Kidney (tissue), 14 donors: Measurements from ENCODE around the gene LAMA4. TPM values are rescaled to one million over a fixed set of nuclear protein-coding genes. Genes with fewer than 3 reads are reported as not detected.

Experiments used
- DNase-seq, 5 donors: peaks; one replicate each; pipeline ENCODE4 v3.0.0-alpha.2; 2013 to 2020
- FAIRE-seq: peaks from 2 replicates; lab custom pipeline; 2012; peaks lifted over from hg19 to GRCh38; lab: Jason Lieb, UNC
- H3K27ac ChIP-seq, 2 donors: one replicate each; pipeline ENCODE4 v1.7.0; 2013; ENCODE audit warnings: low read depth in 2 of 2, low read length in 2 of 2, inconsistent platforms in 1 of 2
- H3K27me3 ChIP-seq: one replicate; pipeline ENCODE4 v1.7.1; 2013; ENCODE audit warnings: low read length, inconsistent platforms; ENCODE audit not compliant: control insufficient read depth, insufficient read depth
- H3K36me3 ChIP-seq, 3 donors: one replicate each; pipeline versions ENCODE4 v1.7.0 to v1.7.1; 2013; ENCODE audit warnings: low read length in 3 of 3, control low read depth in 1 of 3, inconsistent platforms in 1 of 3; ENCODE audit not compliant: insufficient read depth in 3 of 3, control insufficient read depth in 2 of 3
- H3K4me1 ChIP-seq, 3 donors: one replicate each; pipeline versions ENCODE4 v1.7.0 to v1.7.1; 2013; ENCODE audit warnings: low read length in 3 of 3, inconsistent platforms in 1 of 3, low read depth in 1 of 3; ENCODE audit not compliant: control insufficient read depth in 2 of 3, insufficient read depth in 2 of 3
- H3K4me3 ChIP-seq, 3 donors: one replicate each; pipeline versions ENCODE4 v1.7.0 to v1.8.1; 2013; ENCODE audit warnings: low read length in 3 of 3, control low read depth in 1 of 3, inconsistent platforms in 1 of 3
- H3K9ac ChIP-seq, 3 donors: one replicate each; pipeline versions ENCODE4 v1.7.0 to v1.7.1; 2013; ENCODE audit warnings: low read length in 3 of 3, control low read depth in 1 of 3, inconsistent platforms in 1 of 3
- H3K9me3 ChIP-seq, 3 donors: one replicate each; pipeline versions ENCODE4 v1.7.0 to v1.7.1; 2013; ENCODE audit warnings: low read length in 3 of 3, control low read depth in 1 of 3, inconsistent platforms in 1 of 3; ENCODE audit not compliant: control insufficient read depth in 2 of 3, insufficient read depth in 1 of 3
- CTCF ChIP-seq: IDR thresholded peaks from 3 replicates; pipeline ENCODE4 v1.5.1; 2012; ENCODE audit warnings: mild to moderate bottlenecking, moderate library complexity, borderline replicate concordance; ENCODE audit not compliant: insufficient read depth; ENCODE audit errors: extremely low read depth
- intact Hi-C: fragments of 100-400 bp; cut with DNase I; formaldehyde crosslinking; loops from one replicate; pipeline ENCODE4 v1.11.1; 2022
- polyA plus RNA-seq: library from polyadenylated mRNA; stranded (reverse); fragments of 350-450 nt; fragmentation: Illumina TruSeq; extraction: RNeasy Lipid Tissue Mini Kit (QIAGEN cat#74804); gene quantifications from one replicate; pipeline ENCODE4 v1.2.3, GENCODE V29; 2014; ENCODE audit warnings: low read depth, low replicate concordance; ENCODE audit not compliant: insufficient read depth
- total RNA-seq: library from RNA; stranded (reverse); fragmentation: NEBNext Ultra II Directional; extraction: Animal tissue kit (Norgen Biotek cat#: 25700); gene quantifications from one replicate; pipeline ENCODE4 v1.2.1, GENCODE V29; 2021
- donor health status: control.
- donor health status: control.
- donor health status: control.
- donor health status: control.
- donor health status: control.
- donor health status: DM: yes; HTN: yes; CAD: no.
- donor health status: Normal renal cell carcinoma (clear cell type).

Gene LAMA4
- total and polyA plus RNA-seq, 2 donors from 2014 or later, result 5.6 to 20.7 TPM

GRCh38 chr6:112296122-112296521, 41.8 kb upstream of the LAMA4 start:
- Histone ChIP-seq H3K27me3 (no peaks in the 10 kb centered on the region), H3K27ac (no peak overlapping the region), H3K9me3 (no peaks in the 10 kb centered on the region), H3K4me3 (no peak overlapping the region), H3K36me3 (no peaks in the 10 kb centered on the region), H3K9ac (no peak overlapping the region), H3K4me1 (no peaks in the 10 kb centered on the region)
- DNase-seq (peak in 2 of 5 donors; percentile 39 to 54), FAIRE-seq (no peak)
- intact Hi-C loops, result no loop called here
- TF ChIP-seq CTCF, result peak; percentile 16

GRCh38 chr6:112291161-112291762, 36.9 kb upstream of the LAMA4 start:
- intact Hi-C loops, result no loop called here
- FAIRE-seq, result no peak
- no peaks in the 10 kb centered on the region for H3K4me1 ChIP-seq

GRCh38 chr6:112289038-112289566, 34.7 kb upstream of the LAMA4 start:
- no peak for FAIRE-seq

More at GRCh38 chr6:112291161-112291762, 36.9 kb upstream of the LAMA4 start:
- no peak for DNase-seq
- no peak for TF ChIP-seq CTCF
- no peaks in the 10 kb centered on the region for H3K36me3 ChIP-seq
- H3K27ac ChIP-seq, result no peak overlapping the region
- H3K9me3 ChIP-seq, result no peaks in the 10 kb centered on the region
- H3K27me3 ChIP-seq, result no peaks in the 10 kb centered on the region
- no peak overlapping the region for H3K9ac ChIP-seq
- H3K4me3 ChIP-seq, result no peak overlapping the region

More at GRCh38 chr6:112289038-112289566, 34.7 kb upstream of the LAMA4 start:
- DNase-seq, result peak; percentile 60 to 93 (median 83)
- no peak for TF ChIP-seq CTCF
- intact Hi-C loops, result no loop called here
- Histone ChIP-seq H3K27ac (no peak overlapping the region), H3K36me3 (no peaks in the 10 kb centered on the region), H3K27me3 (no peaks in the 10 kb centered on the region), H3K4me1 (no peaks in the 10 kb centered on the region), H3K4me3 (no peak overlapping the region), H3K9me3 (no peaks in the 10 kb centered on the region), H3K9ac (no peak overlapping the region)
